GM18520 (cell line): Measurements from ENCODE around the gene CPT1A.

ENCODE experiments used
- ATAC-seq: cut with Tn5 transposase; IDR thresholded peaks from one replicate; pipeline ENCODE4 v1.9.1; 2021; ENCODE audit not compliant: unreplicated experiment

Gene CPT1A

GRCh38 chr11:68832476-68833181 is 9.1 kb downstream of the CPT1A start:
- ATAC-seq: no peak

GRCh38 chr11:68831124-68831523 is 10.6 kb downstream of the CPT1A start:
- no peak for ATAC-seq

- ATAC-seq: no peak
Measured at GRCh38 chr11:68829581-68829980, 12.1 kb downstream of the CPT1A start.

DNA sequence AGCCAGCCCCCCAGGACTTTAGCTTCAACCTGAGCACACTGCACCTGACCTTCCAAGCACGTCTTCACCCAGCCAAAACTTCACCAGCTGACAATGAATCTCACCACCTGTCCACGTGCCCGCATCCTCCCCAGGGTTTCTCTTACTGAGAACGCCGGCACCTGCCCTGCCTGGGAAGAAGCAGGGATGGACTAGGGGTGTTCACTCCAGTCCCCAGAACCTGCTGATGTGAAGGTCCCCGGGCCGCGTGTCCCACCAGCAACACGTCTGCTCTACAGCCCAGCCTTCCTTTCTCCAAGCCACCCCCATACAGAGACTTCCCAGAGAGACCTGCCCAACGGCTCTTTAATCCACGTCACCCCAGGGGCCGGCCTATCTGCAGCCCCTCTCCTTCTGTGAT is 12.8 kb downstream of the CPT1A start:
- no peak for ATAC-seq

- no peak for ATAC-seq
Measured at GRCh38 chr11:68828155-68828931, 13.4 kb downstream of the CPT1A start.

DNA sequence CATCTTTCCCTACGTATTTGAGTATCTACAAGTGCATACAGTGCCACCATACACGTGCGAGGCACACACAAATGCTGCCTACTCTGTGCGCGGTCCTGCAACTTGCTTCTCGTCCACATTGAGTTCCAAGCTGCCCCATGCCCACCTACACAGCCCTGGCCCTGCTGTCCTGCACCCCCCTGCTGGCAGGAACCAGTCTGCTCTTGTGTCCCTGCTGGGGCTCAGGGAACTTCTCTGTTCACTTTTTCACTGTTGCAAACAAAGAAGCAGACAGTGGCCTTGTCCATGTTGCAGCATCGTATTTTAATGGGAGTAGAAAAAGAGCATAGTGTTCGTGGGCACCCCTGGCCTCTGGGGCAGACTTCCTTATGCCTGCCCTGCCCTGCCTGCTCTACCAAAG is 14.0 kb downstream of the CPT1A start:
- ATAC-seq: no peak

GRCh38 chr11:68826726-68827125 is 15.0 kb downstream of the CPT1A start:
- no peak for ATAC-seq

GRCh38 chr11:68825571-68825970 is 16.1 kb downstream of the CPT1A start:
- no peak for ATAC-seq

GRCh38 chr11:68822546-68822945 is 19.2 kb downstream of the CPT1A start:
- no peak for ATAC-seq

DNA sequence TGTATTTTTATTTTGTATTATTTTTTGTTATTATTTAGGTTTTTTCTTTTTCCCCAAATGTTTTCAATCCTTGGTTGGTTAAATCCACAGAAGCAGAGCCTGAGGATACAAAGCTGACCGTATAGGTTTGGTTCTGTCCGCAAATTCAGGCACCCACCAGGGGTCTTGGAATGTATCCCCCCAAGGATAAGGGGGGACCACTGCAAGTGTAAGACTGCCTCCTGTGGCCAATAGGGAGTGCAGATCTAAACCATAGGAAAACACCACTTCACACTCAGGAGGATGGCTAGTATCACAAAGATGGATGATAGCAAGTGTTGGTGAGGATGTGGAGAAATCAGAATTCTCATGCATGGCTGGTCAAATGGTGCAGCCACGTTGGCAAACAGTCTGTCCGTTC is 20.0 kb downstream of the CPT1A start:
- no peak for ATAC-seq

GRCh38 chr11:68819362-68819761 is 22.4 kb downstream of the CPT1A start:
- ATAC-seq: no peak

DNA sequence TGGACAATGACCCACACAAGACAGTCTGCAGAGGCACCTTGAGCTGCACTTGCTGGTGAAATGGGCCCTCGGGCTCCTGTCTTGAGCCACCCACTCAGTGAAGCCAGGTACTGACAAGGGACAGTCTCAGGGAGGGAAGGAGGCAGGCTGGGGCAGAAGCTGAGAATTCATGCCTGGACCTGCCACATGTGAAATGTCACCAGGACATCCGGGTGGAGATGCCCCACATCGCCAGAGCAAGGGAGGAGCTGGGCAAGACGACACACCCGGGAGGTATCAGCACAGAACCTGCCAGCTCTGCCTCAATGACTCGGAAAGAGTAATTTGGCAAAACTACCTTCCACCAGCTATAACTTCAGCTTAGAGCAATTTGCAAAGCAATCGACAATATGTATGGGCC is 23.5 kb downstream of the CPT1A start:
- no peak for ATAC-seq

- ATAC-seq: no peak
Measured at GRCh38 chr11:68817554-68817953, 24.2 kb downstream of the CPT1A start.

DNA sequence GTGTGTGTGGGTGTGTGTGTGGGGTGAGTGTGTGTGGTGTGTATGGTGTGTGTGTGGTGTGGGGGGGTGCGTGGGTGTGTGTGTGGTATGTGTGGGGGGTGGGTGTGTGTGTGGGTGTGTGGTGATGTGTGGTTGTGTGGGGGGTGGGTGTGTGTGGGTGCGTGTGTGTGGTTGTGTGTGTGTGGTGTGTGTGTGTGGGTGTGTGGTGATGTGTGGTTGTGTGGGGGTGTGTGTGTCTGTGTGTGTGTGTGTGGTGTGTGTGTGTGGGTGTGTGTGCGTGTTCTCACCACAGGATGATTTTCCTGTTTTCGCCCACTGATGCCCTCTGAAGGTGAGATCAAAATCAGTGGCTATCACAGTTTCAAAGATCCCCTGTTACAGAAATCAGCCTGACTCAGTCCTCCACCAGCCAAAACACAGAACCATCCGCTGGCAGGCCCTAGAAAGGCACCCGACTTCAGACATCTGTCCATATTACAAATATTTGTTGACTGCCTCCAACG is 24.7 kb downstream of the CPT1A start:
- ATAC-seq: no peak

DNA sequence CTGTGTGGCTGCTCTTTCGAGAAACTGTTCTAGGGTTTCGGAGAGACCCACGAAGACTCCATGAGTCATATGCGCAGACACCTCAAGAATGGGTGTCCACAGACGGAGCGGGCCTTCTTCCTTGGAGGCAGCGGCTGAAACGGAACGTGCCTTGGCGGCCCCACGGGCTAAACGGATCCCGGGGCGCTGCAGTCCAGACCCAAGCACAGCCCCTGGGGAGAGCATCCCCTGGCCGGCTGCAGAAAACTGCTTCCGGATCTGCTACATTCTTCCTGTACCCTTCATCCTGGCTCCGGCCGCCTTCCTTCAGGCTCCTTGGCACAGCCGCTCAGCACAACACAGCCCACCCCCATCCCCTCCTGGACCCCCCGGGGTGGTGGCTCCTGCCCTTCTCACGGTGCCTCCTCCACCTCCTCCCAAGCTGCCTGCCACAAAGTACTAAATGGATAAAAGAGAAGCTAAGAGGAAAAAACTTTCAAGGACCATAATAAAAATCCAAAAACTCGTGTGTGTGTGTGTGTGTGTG is 25.4 kb downstream of the CPT1A start:
- no peak for ATAC-seq

- ATAC-seq: no peak
Measured at GRCh38 chr11:68813773-68814172, 27.9 kb downstream of the CPT1A start.

GRCh38 chr11:68812526-68812925 is 29.2 kb downstream of the CPT1A start:
- ATAC-seq: no peak

DNA sequence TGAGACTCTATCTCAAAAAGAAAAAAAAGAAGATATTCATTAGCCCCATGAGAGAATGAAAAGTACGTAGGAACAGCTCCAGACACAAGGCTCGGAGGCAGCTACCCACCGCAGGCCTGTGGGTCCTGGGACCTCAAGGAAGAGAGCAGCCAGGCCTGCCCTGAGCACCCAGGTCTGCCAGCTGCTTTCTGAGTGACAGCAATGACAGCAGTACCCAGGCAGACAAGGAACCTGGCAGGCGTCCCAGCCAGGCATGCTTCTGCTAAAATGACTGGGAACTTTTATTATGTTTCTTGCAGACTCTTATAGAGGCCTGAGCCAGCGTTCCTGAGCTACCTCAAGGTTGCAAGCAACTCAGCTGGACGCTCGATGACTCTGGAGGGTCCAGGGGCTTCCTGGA is 31.6 kb downstream of the CPT1A start:
- ATAC-seq: no peak

- ATAC-seq: no peak
Measured at GRCh38 chr11:68809506-68809905, 32.2 kb downstream of the CPT1A start.

GRCh38 chr11:68808787-68809186 is 32.9 kb downstream of the CPT1A start:
- ATAC-seq: no peak

- ATAC-seq: no peak
Measured at GRCh38 chr11:68806931-68807844, 34.5 kb downstream of the CPT1A start.
